Osteocyte (in vitro differentiated cells): ENCODE measurements around the gene MRTFA. TPM values are rescaled to one million over a fixed set of nuclear protein-coding genes. Genes with fewer than 3 reads are reported as not detected.
A peak's percentile ranks its signal among the peaks of the same experiment; 100 is the strongest.

Experiments used
- DNase-seq: peaks from one replicate; pipeline ENCODE4 v3.0.0; 2021; ENCODE audit warnings: mixed read lengths; ENCODE audit not compliant: unreplicated experiment; ENCODE audit errors: extremely low spot score
- H3K27ac Mint-ChIP-seq: one replicate; pipeline ENCODE4 v1.8.0; 2021; ENCODE audit warnings: mild to moderate bottlenecking, mixed read lengths; ENCODE audit not compliant: unreplicated experiment
- H3K27me3 Mint-ChIP-seq: one replicate; pipeline ENCODE4 v1.8.0; 2021; ENCODE audit warnings: mixed read lengths; ENCODE audit not compliant: unreplicated experiment
- H3K36me3 Mint-ChIP-seq: one replicate; pipeline ENCODE4 v1.8.0; 2021; ENCODE audit warnings: mixed read lengths; ENCODE audit not compliant: unreplicated experiment
- H3K4me1 Mint-ChIP-seq: one replicate; pipeline ENCODE4 v1.8.0; 2021; ENCODE audit warnings: mixed read lengths; ENCODE audit not compliant: unreplicated experiment
- H3K4me3 Mint-ChIP-seq: one replicate; pipeline ENCODE4 v1.8.0; 2021; ENCODE audit warnings: mild to moderate bottlenecking, moderate library complexity, mixed read lengths; ENCODE audit not compliant: unreplicated experiment
- H3K9me3 Mint-ChIP-seq: one replicate; pipeline ENCODE4 v1.8.0; 2021; ENCODE audit warnings: mixed read lengths; ENCODE audit not compliant: unreplicated experiment
- total RNA-seq: library from RNA; stranded (reverse); gene quantifications from 2 replicates; pipeline ENCODE4 v1.2.1, GENCODE V29; 2021
- TF ChIP-seq, protein P1 (sequence below): fragments of 200-600 bp; sonication (generic); IDR thresholded peaks from 2 replicates; pipeline ENCODE4 v1.5.0; 2021; ENCODE audit warnings: antibody characterized with exemption, mild to moderate bottlenecking, moderate library complexity

Gene MRTFA
- total RNA-seq, 1 donor from 2014 or later = 59.0 TPM

DNA sequence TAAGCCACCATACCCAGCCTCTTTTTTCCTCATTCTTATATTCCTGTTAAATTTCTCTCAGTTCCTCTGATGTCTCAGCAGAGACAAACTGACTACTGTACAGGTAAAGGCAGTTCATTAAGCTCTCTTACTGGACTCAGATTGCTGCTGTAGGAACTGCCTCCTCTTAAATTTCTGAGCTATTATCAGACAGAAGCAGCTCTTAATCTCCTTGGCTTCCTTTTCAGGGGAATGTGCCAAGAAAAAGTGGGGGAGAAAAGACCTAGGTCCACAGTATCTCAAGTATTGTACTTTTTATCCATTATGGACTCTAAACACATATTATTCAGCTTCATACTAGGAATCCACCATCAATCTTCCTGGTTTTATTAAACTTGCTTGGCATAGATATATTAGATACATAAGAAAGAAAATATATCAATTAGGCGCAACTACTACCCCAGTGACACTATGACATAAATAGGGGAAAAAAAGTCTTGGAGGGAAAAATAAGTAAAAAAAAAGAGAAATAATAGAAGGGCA is 26.1 kb downstream of the MRTFA start:
- H3K36me3 Mint-ChIP-seq = peaks cover 2% of the 10 kb centered on the region
- H3K27me3 Mint-ChIP-seq = no peaks in the 10 kb centered on the region
- no peaks in the 10 kb centered on the region for H3K9me3 Mint-ChIP-seq
- H3K4me3 Mint-ChIP-seq = no peak overlapping the region
- DNase-seq = no peak
- TF ChIP-seq, protein P1, sequence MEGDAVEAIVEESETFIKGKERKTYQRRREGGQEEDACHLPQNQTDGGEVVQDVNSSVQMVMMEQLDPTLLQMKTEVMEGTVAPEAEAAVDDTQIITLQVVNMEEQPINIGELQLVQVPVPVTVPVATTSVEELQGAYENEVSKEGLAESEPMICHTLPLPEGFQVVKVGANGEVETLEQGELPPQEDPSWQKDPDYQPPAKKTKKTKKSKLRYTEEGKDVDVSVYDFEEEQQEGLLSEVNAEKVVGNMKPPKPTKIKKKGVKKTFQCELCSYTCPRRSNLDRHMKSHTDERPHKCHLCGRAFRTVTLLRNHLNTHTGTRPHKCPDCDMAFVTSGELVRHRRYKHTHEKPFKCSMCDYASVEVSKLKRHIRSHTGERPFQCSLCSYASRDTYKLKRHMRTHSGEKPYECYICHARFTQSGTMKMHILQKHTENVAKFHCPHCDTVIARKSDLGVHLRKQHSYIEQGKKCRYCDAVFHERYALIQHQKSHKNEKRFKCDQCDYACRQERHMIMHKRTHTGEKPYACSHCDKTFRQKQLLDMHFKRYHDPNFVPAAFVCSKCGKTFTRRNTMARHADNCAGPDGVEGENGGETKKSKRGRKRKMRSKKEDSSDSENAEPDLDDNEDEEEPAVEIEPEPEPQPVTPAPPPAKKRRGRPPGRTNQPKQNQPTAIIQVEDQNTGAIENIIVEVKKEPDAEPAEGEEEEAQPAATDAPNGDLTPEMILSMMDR = no peak
- H3K4me1 Mint-ChIP-seq = peaks cover 50% of the 10 kb centered on the region
- H3K27ac Mint-ChIP-seq = no peak overlapping the region

DNA sequence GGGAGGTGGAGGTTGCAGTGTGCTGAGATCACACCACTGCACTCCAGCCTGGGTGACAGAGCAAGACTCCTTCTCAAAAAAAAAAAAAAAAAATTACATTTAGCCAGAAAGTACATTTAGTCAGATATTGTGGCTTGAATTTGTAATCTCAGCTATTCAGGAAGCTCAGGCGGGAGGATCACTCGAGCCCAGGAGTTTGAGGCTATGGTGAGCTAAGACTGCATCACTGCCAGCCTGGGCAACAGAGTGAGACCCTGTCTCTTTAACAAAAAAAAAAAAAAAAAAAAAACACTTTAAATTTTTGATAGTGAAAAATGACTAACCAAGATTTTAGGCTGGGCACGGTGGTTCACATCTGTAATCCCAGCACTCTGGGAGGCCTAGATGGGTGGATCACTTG is 27.3 kb downstream of the MRTFA start:
- peaks cover 59% of the 10 kb centered on the region for H3K4me1 Mint-ChIP-seq
- H3K9me3 Mint-ChIP-seq = no peaks in the 10 kb centered on the region
- H3K36me3 Mint-ChIP-seq = no peaks in the 10 kb centered on the region
- TF ChIP-seq, protein P1 = no peak
- H3K4me3 Mint-ChIP-seq = no peak overlapping the region
- H3K27ac Mint-ChIP-seq = no peak overlapping the region
- DNase-seq = no peak
- H3K27me3 Mint-ChIP-seq = no peaks in the 10 kb centered on the region

DNA sequence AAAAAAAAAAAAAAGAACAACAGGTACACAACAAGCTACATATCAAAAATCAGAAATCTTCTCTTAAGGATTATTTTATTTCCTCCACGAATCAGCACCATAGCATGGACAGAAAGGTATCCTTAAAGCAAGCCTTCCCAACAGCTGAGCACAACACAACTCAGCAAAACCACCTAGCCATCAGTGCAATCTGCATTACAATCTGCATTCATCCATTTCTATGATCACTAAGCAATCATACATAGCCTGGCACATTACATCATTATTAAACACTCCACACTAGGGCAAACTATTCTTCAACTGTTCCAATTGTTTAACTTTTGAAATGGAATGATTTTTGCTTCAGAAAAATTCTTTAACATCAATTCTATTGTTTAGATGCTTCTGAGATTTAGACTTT is 29.0 kb downstream of the MRTFA start:
- no peaks in the 10 kb centered on the region for H3K27me3 Mint-ChIP-seq
- peaks cover 60% of the 10 kb centered on the region for H3K4me1 Mint-ChIP-seq
- DNase-seq = no peak
- no peak overlapping the region for H3K4me3 Mint-ChIP-seq
- H3K27ac Mint-ChIP-seq = no peak overlapping the region
- H3K9me3 Mint-ChIP-seq = no peaks in the 10 kb centered on the region
- no peaks in the 10 kb centered on the region for H3K36me3 Mint-ChIP-seq
- TF ChIP-seq, protein P1 = no peak

DNA sequence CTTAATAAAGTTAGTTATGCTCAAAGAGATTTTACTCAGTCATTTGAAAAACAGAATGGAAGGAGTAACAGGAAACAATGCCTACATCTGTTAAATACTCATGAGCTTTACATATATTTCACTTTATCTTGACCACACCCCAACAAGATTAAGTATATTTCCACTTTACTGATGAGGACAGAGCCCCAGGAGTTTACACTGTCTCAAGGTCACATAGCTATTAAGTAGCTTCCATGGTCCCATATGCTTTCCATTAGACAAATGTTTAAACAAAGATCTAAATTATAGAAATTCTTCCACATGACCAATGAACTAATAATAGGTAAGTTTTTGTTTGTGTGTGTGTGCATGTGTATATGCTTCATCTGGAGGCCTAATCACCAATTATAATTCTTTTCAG is 30.2 kb downstream of the MRTFA start:
- Mint-ChIP-seq H3K9me3 (no peaks in the 10 kb centered on the region), H3K27me3 (no peaks in the 10 kb centered on the region), H3K36me3 (no peaks in the 10 kb centered on the region), H3K4me1 (peaks cover 64% of the 10 kb centered on the region), H3K27ac (peak overlapping the region; percentile 55), H3K4me3 (no peak overlapping the region)
- DNase-seq = no peak
- TF ChIP-seq, protein P1 = no peak

DNA sequence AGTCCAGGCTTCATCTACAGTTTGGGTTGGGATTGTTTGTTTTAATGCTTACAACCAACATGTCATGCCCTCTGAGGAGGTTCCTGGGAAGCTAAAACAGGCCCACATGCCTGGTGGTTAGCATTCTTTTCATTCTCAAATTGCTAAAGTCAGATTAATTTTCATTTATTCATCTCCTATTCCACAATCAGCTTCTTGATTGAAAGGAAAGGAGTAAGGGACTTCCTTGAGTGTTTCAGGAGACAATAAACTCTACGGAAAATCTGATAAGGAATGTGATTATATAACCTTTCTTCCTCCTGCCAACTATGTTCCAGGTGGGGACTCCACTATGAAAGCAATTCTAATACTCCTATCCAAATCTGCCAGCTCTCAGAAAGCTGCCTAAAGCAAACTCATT is 30.8 kb downstream of the MRTFA start:
- H3K9me3 Mint-ChIP-seq = no peaks in the 10 kb centered on the region
- TF ChIP-seq, protein P1 = no peak
- no peaks in the 10 kb centered on the region for H3K27me3 Mint-ChIP-seq
- no peak for DNase-seq
- H3K27ac Mint-ChIP-seq = peak overlapping the region; percentile 55
- H3K4me1 Mint-ChIP-seq = peaks cover 69% of the 10 kb centered on the region
- no peaks in the 10 kb centered on the region for H3K36me3 Mint-ChIP-seq
- H3K4me3 Mint-ChIP-seq = no peak overlapping the region
